Stomach (tissue), 9 donors: ENCODE measurements around the gene ARID1B. TPM values are rescaled to one million over a fixed set of nuclear protein-coding genes. Genes with fewer than 3 reads are reported as not detected.

Experiments used
- DNase-seq, 2 donors: peaks; one replicate each; pipeline versions ENCODE4 v3.0.0 to v3.0.0-alpha.2; 2013 to 2019
- H3K27ac ChIP-seq, 5 donors: fragments of 200-600 bp in 4 of 5; sonication (generic) in 4 of 5; one replicate each; pipeline ENCODE4 v1.5.1; 2013 to 2019; ENCODE audit warnings: mild to moderate bottlenecking in 1 of 5, moderate library complexity in 1 of 5
- H3K27me3 ChIP-seq, 3 donors: fragments of 200-600 bp; sonication (generic); one replicate each; pipeline ENCODE4 v1.5.1; 2017 to 2019; ENCODE audit warnings: mixed run types in 1 of 3
- H3K36me3 ChIP-seq, 4 donors: fragments of 200-600 bp; sonication (generic); 1 replicate in 3 of 4; 2 replicates in 1 of 4; pipeline ENCODE4 v1.5.1; 2016 to 2019
- H3K4me1 ChIP-seq, 4 donors: fragments of 200-600 bp; sonication (generic); one replicate each; pipeline ENCODE4 v1.5.1; 2016 to 2019
- H3K4me3 ChIP-seq, 4 donors: fragments of 200-600 bp; sonication (generic) in 3 of 4; one replicate each; pipeline ENCODE4 v1.5.1; 2016 to 2019; ENCODE audit warnings: mild to moderate bottlenecking in 1 of 4
- H3K9me3 ChIP-seq, 4 donors: fragments of 200-600 bp; sonication (generic); one replicate each; pipeline ENCODE4 v1.5.1; 2016 to 2019
- CTCF ChIP-seq, 7 experiments: fragments of 450-650 bp in 4 of 7; fragments of 200-600 bp in 3 of 7; sonication (generic) in 3 of 7; IDR thresholded peaks; one replicate each; pipeline ENCODE4 v1.5.1; 2016 to 2019; ENCODE audit warnings: antibody characterized with exemption in 7 of 7, control low read depth in 2 of 7, mild to moderate bottlenecking in 1 of 7
- EP300 ChIP-seq: sonication (generic); formaldehyde crosslinking; IDR thresholded peaks from one replicate; pipeline ENCODE4 v1.6.1; 2017; ENCODE audit warnings: antibody characterized with exemption
- POLR2A ChIP-seq, 4 donors: fragments of 450-650 bp; IDR thresholded peaks; one replicate each; pipeline ENCODE4 v1.6.1; 2016; ENCODE audit warnings: antibody characterized with exemption in 4 of 4, control low read depth in 2 of 4, mild to moderate bottlenecking in 1 of 4, moderate library complexity in 1 of 4
- POLR2AphosphoS5 ChIP-seq, 3 donors: sonication (generic); formaldehyde crosslinking; IDR thresholded peaks; one replicate each; pipeline ENCODE4 v1.6.1; 2016; ENCODE audit warnings: antibody characterized with exemption in 3 of 3
- WGBS, 5 donors: extraction: QIAGEN DNeasy Blood & Tissue Kit in 3 of 5; methylation state at CpG; one replicate each; pipeline versions ENCODE4 v1.1.5 to v1.1.7; 2013 to 2018; 5-methylcytosine and 5-hydroxymethylcytosine counted together
- intact Hi-C: fragments of 100-400 bp; cut with DNase I; formaldehyde crosslinking; loops from one replicate; pipeline ENCODE4 v1.15.1; 2023; ENCODE audit warnings: low total_unique reads
- polyA plus RNA-seq, 3 donors: library from polyadenylated mRNA; stranded (reverse); fragments of 200-250 nt; gene quantifications; one replicate each; pipeline ENCODE4 v1.2.3, GENCODE V29; 2013
- total RNA-seq, 5 donors: library from RNA; depleted of rRNA; stranded (reverse); fragments of >200 nt; gene quantifications; one replicate each; pipeline versions ENCODE4 v1.1.0 to v1.2.3, GENCODE V29; 2014 to 2016
- donor health status: healthy with polysubstance abuse.
- donor health status: Bipolar disorder and iron deficiency.
- donor health status: healthy.

Gene ARID1B
- total and polyA plus RNA-seq, 8 donors, result 8.8 to 183 (median 48.3) TPM

GRCh38 chr6:156778454-156779205 is 1.5 kb downstream of the ARID1B start:
- Histone ChIP-seq H3K27ac (peak overlapping the region; percentile 90 to 100 (median 98)), H3K36me3 (no peaks in the 10 kb centered on the region), H3K9me3 (no peaks in the 10 kb centered on the region), H3K27me3 (no peaks in the 10 kb centered on the region), H3K4me1 (peaks cover 17 to 60% (median 38%) of the 10 kb centered on the region in 4 donors), H3K4me3 (peak overlapping the region; percentile 84 to 95 (median 89))
- DNase-seq, result peak; percentile 56 to 85
- TF ChIP-seq CTCF (IDR thresholded peaks at IDR 0.05) (no peak), POLR2AphosphoS5 (IDR thresholded peaks at IDR 0.05) (no peak), EP300 (no peak), POLR2A (IDR thresholded peaks at IDR 0.05) (no peak)
- intact Hi-C loops, result no loop called here
- 0 to 1% (median 0%) methylated on average over 18 to 89 of the region's 100 CpGs for WGBS, 5 donors

- Histone ChIP-seq H3K36me3 (no peaks in the 10 kb centered on the region), H3K4me3 (peak overlapping the region; percentile 84 to 95 (median 89)), H3K4me1 (peaks cover 17 to 63% (median 44%) of the 10 kb centered on the region in 4 donors), H3K9me3 (no peaks in the 10 kb centered on the region), H3K27me3 (no peaks in the 10 kb centered on the region), H3K27ac (peak overlapping the region; percentile 90 to 100 (median 98))
- intact Hi-C loops, result loop anchor here (10.0 kb wide), 1 partner anchor 245 kb away; no protein-coding TSS in a partner anchor
- no peak for TF ChIP-seq EP300
- no peak for TF ChIP-seq POLR2A (IDR thresholded peaks at IDR 0.05)
- TF ChIP-seq CTCF (IDR thresholded peaks at IDR 0.05), result peak in 1 of 7 experiments; percentile 27
- TF ChIP-seq POLR2AphosphoS5 (IDR thresholded peaks at IDR 0.05), result peak in 1 of 3 donors; percentile 4
- peak; percentile 58 to 74 for DNase-seq
- WGBS, 5 donors, result 0 to 1% (median 1%) methylated on average over 9 to 108 of the region's 108 CpGs
Observed at GRCh38 chr6:156779206-156780094, 2.3 kb downstream of the ARID1B start.

- no peaks in the 10 kb centered on the region for H3K27me3 ChIP-seq
- H3K9me3 ChIP-seq, result no peaks in the 10 kb centered on the region
- intact Hi-C loops, result loop anchor here (10.0 kb wide), 1 partner anchor 245 kb away; no protein-coding TSS in a partner anchor
- DNase-seq, result peak; percentile 56 to 89
- H3K36me3 ChIP-seq, result peaks cover 0 to 2% (median 0%) of the 10 kb centered on the region in 4 donors
- peak overlapping the region; percentile 84 to 95 (median 89) for H3K4me3 ChIP-seq
- WGBS, 5 donors, result 0 to 1% (median 0%) methylated on average over 9 of the region's 9 CpGs
- peak overlapping the region; percentile 90 to 100 (median 98) for H3K27ac ChIP-seq
- no peak for TF ChIP-seq CTCF (IDR thresholded peaks at IDR 0.05)
- TF ChIP-seq POLR2A (IDR thresholded peaks at IDR 0.05), result no peak
- peak in 2 of 3 donors; percentile 75 to 82 for TF ChIP-seq POLR2AphosphoS5 (IDR thresholded peaks at IDR 0.05)
- TF ChIP-seq EP300, result no peak
- H3K4me1 ChIP-seq, result peaks cover 17 to 63% (median 43%) of the 10 kb centered on the region in 4 donors
Observed at GRCh38 chr6:156780102-156780641, 3.0 kb downstream of the ARID1B start.
